HG03045 (cell line): Measurements from ENCODE around the gene VPS35.

Experiments used
- ATAC-seq: cut with Tn5 transposase; IDR thresholded peaks from one replicate; pipeline ENCODE4 v1.9.1; 2021; ENCODE audit warnings: mild to moderate bottlenecking, moderate library complexity; ENCODE audit not compliant: unreplicated experiment

VPS35 gene

GRCh38 chr16:46688654-46689364 is at the start of gene VPS35:
Gene VPS35 (minus strand): TSS chr16:46689178. CDS start chr16:46689133, 45 bp downstream.
- peak; percentile 86 for ATAC-seq

GRCh38 chr16:46737621-46738214 is 48.7 kb upstream of the VPS35 start:
- ATAC-seq: no peak

GRCh38 chr16:46736695-46737094 is 47.7 kb upstream of the VPS35 start:
- ATAC-seq: no peak

GRCh38 chr16:46733319-46733830 is 44.4 kb upstream of the VPS35 start:
- no peak for ATAC-seq

DNA sequence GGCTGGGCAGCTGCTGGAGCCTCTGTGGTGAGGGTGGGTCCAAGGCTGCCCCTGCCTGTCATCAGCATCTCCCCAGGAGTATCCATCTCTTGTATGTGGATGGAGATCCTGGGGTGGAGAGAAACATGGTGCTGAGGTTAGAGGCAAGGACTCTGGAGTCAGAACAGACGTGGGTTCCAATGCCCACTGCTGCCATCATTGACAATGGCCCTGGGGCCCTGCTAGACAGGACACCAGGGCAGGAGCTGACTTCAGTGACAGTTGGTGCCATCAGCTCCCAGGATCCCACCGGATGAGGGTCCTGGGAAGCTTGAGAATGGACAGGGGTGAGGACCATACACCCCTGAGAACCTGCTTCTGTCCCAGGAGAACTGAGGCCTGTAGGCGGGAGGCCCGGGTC is 43.6 kb upstream of the VPS35 start:
- no peak for ATAC-seq

GRCh38 chr16:46731691-46732555 is 42.9 kb upstream of the VPS35 start:
- no peak for ATAC-seq

DNA sequence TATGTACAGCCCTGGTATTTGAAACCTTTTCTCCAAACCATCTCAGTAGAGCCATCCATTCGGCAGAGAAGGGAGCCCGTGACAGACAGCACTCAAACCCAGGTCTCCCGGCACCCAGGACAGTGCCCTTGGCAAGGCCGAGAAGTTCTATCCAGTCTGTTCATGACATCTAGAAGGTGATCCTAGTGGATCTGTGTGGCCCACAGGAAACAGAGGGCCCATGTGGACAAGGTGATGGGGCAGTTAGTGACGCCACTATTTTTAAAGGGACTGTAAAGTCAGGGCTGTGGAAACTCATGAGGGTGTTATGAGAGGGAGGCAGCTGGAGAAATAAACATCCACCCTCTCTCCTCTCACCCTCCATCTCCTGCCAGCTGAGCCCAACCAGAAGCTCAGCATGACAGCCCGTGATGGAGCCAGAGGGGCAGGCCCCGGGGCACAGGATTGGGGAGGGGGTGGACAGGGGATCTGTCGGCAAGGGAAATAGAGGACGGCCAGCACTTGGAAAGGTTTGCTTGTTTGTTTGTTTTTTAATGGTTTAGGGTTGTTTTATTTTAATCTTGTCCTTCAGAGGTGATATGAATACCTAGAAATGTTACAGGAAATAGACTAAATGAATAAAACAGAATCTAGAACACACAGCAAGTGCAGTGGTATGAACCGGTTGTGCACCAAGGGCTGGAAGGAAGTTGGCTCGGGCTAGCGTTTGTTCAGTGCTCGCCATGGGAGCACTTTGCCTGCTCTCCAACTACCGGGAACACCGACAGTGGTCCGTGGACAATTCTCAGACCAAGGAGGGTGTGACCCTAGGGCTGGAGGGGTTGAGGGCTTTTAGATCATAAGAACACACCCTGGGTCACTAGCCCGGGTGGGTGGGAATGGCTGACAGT is 42.1 kb upstream of the VPS35 start:
- no peak for ATAC-seq

DNA sequence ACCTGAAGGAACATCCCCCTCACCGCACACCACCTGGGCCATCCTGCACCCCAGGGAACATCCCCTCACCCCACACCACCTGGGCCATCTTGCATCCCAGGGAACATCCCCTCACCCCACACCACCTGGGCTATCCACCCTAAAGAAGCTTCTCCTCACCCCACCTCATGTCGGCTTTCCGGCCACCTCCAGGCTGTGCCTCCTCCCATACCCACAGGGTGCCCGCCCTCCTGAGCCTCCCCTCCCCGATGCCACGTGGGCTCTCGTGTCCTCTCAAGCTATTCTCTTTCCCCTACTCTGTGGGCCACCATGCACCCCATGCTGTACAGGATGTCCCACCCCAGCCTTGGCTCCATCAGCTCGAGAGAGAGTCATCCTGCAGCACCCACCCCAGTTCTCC is 41.1 kb upstream of the VPS35 start:
- no peak for ATAC-seq

- ATAC-seq: no peak
Measured at GRCh38 chr16:46729326-46729995, 40.5 kb upstream of the VPS35 start.

DNA sequence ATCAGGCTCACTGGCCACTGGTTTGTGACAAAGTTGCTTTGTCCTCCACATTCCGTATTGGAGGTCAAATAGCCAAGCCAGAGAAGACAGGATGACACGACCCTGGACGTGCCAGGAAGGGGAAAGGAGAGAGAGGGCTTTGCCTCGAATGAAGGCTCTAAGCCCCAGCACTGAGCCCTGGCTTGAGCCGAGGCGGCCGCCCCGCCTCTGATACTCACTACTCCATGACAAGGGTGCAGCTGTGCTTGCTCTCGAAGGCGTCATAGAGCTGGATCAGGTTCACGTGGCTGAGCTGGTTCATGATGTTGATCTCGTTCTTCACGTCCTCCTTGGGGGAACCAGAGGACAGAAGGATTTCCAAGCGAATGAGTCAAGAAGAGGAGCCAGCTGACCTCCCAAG is 39.8 kb upstream of the VPS35 start:
- no peak for ATAC-seq

DNA sequence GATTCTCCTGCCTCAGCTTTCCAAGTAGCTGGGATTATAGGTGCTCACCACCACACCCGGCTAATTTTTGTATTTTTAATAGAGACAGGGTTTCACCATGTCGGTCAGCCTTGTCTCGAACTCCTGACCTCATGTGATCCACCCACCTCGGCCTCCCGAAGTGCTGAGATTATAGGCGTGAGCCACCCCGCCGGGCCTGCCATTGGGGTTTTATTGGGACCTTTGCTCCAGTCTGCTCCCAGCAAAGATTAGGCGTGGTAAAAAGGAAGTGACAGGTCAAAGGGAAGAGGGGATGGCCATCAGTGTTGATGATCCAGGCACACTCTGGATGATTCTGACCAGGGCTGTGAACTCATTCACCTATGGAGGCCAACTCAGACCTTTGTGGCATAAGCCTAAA is 38.7 kb upstream of the VPS35 start:
- no peak for ATAC-seq

DNA sequence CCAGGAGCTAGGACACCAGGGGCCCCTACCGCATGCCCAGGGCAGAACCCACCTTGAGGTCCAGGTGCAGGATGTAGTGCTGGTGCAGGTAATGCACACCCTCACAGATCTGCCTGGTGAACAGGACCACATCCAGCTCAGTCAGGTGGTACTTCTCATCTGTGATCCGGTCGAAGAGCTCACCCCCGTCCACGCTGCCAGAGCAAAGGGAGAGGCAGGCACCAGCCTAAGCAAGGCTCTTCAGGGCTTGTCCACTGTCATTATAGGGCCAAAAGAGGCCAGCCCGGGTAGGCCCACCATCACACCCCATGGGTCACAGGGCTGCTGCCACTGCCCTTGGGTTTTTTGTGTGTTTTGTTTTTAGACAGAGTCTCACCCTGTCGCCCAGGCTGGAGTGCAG is 38.2 kb upstream of the VPS35 start:
- ATAC-seq: no peak

- no peak for ATAC-seq
Measured at GRCh38 chr16:46721885-46722284, 32.9 kb upstream of the VPS35 start.

GRCh38 chr16:46720619-46721018 is 31.6 kb upstream of the VPS35 start:
- no peak for ATAC-seq

DNA sequence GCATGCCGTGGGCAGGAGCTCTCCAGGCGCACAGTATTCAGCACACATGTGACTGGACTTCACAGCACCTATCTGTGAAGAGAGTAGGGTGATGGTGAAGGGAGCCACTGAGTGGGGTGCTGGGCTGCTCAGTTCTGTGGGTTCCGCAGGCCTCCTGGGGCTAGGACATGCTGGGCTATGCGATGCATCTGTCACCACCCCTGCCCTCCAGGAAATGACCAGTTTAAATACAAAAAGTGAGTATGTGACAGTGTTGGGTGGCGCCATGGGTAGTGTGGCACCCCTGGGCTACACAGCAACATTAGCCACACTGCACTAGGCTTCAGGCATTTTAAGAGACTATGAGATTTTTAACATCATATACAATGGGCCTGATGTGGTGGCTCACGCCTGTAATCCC is 30.6 kb upstream of the VPS35 start:
- no peak for ATAC-seq

- ATAC-seq: no peak
Measured at GRCh38 chr16:46718214-46718613, 29.2 kb upstream of the VPS35 start.

DNA sequence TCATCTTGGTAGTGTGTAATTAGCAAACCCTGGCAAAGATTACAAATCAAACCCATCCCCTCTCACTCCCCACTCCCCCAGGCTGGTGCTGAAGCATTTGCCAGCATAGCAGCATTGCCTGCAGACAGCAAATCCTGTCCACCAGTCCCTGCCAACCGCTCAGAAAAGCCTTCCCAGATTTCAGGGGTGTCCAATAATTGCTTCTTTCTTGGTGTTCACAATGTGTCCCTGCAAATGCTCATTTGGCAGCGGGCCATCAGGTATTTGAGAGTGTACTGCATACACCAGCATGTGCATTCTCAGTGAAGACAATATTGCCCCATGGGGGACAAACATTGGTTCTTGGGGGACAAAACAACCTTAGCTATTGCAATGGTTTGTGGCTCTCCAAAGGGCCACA is 28.7 kb upstream of the VPS35 start:
- no peak for ATAC-seq

DNA sequence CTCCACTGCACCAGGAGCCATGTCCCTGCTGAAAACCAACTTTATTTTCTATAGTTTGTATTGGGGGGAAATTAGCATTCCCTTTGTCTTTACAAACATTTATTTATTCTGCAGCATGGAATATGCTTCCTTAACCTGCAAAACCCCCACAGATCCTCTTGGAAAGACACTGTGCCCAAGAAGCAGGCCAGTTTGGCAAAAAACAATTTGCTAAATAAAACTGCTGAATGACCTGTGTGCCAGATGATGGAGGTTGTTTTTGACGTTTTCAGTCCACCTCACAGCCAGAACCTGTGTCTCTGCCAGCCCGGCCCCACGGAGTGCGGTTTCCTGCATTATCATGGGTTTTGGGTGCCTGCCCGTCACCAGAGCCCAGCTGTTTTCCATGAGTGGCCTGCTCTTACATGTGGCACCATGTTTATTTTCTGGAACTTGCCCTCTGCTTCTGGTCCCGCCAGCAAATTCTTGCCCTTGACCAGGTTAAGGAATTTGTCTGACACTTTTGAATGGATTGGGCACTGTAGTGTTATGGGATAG is 26.9 kb upstream of the VPS35 start:
- ATAC-seq: no peak

DNA sequence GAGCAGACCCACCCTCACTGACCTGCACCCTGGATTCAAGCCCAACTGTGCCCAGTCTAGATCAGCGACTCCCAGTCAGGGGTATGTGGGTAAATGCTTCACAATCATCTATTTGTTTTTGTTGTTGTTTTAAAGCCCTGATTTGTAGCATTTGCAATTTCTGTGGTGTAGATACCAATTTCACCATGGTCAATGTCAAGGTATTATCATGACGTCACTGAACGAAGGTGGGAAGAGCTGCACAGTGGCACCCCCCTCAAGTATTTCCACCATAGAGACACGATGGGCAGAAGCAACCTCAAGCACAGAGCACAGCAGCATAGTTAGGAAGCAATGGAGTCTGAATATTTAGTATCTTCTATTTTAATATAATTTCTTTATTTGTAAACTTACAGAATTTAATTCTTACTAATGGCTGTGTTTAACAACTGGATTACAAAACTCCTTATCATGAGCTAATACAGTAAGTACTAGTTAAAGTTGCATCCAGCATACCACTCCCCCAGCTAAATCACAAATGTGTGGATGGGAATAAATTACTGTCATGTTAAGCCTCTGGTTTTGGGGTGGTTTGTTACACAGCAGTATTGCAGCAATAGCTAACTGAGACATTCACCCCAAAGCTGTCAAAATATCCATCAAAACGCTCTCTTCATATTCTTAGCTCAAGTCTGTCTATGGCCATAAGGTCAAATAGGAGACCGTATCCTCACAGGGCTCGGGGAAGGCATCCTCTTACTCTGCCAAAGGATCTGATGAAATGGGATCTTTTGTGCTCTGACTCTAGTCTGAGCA is 26.0 kb upstream of the VPS35 start:
- no peak for ATAC-seq
